HG02759 (cell line): Measurements from ENCODE around the gene ARHGEF10L.

Source experiments
- ATAC-seq: cut with Tn5 transposase; IDR thresholded peaks from one replicate; pipeline ENCODE4 v1.9.1; 2021; ENCODE audit warnings: mild to moderate bottlenecking, moderate library complexity; ENCODE audit not compliant: unreplicated experiment

Gene ARHGEF10L

GRCh38 chr1:17587693-17588047, 48.2 kb downstream of the ARHGEF10L start:
- no peak for ATAC-seq

- no peak for ATAC-seq
Observed at GRCh38 chr1:17588048-17588871, 48.8 kb downstream of the ARHGEF10L start.

- no peak for ATAC-seq
Observed at GRCh38 chr1:17591814-17592430, 52.4 kb downstream of the ARHGEF10L start.

DNA sequence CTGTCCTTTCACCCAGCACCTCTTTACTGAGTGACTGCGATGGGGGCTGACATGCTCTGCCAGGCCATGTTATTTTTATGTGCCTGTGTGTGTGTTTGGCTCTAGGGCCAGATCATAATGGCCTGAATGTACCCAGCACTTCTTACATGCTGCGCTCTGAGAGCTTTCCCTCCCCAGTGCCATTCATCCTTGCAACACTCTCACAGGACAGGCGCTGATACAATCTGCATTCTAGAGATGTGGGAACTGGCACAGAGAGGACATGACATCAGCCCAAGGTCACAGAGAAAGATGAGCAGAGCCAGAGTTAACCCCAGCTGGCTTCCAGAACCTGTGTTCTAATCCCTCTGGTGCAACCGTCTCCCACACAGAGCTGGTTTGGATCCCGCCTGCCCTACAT, 54.5 kb downstream of the ARHGEF10L start:
- no peak for ATAC-seq

DNA sequence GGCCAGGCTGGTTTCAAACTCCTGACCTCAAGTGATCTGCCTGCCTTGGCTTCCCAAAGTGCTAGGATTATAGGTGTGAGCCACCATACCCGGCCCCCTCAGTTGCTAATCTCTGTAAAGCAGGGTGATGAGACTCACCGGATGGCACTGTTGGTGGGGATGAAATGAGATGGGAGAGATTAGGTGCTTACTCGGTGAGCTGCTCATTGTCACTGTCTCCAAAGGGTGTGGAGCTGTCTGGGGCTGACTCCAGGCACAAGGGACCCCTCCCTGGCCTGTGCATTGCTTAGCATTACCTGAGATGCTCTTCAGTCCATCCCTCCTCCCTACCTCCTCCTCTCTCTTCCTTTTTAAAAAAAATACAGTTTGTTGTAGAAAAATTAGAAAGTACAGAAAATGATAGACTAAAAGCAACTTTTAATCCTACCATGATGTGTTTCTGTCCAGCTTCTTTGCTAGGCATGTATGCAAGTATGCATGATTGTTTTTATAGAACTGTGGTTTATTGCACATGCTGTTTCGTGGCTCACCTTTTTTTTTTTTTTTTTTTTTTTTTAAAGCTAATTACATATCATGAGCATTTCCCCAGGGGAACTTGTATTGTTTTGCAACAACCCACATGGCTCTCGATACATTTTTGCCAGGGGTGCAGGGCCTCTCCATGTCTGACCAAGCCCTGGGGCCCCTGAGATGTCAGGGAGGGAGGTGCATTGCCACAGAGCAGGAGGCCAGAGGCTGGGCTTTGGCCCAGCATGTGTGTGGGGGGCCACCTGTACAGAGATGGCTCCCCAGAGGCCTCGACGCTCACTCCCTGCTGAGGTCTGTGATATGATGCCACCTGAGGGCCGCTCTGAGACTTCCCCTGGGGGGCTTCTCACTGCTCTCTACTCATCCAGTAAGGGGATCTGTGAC, 55.4 kb downstream of the ARHGEF10L start:
- ATAC-seq: no peak

- no peak for ATAC-seq
Observed at GRCh38 chr1:17595602-17595925, 56.1 kb downstream of the ARHGEF10L start.

DNA sequence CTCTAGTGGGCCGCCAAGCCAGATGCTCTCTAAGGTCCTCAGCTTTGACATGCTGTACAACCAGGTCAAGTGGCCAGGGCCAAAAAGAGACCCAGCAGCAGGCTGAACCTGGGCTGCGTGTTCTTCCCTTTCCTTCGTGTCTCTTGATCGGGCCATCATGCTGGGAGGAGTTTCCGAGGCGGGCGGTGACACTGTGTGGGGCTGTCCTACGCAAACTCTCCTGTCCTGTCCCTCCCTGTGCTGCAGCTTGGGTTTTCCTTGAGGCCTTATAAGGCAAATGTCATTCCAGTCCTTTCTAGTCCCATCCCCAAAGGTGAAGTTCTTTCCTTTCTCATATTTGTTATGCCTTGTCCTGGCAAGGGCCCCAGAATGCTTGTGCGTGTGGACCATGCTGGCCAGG, 56.7 kb downstream of the ARHGEF10L start:
- ATAC-seq: no peak

GRCh38 chr1:17596651-17597509, 57.4 kb downstream of the ARHGEF10L start:
- ATAC-seq: no peak

DNA sequence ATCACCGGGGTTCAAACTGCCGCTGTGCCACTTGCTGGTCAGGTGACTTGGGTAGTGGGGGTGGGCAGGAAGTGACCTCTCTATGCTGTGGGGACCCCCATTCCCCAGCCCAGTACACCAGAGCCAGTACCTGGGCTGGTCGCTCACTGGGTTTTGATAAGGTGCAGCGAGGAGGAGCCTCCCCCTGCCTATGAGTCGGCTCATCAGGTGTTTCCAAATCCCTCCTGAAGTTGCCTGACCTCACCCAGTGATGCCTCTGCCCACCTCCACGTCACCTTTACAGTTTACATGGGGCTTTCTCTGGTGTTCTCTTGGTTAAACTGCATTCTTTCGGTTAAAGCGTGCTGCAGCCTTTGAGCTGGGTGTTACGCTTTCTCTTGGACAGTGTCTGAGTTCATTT, 58.2 kb downstream of the ARHGEF10L start:
- ATAC-seq: no peak

DNA sequence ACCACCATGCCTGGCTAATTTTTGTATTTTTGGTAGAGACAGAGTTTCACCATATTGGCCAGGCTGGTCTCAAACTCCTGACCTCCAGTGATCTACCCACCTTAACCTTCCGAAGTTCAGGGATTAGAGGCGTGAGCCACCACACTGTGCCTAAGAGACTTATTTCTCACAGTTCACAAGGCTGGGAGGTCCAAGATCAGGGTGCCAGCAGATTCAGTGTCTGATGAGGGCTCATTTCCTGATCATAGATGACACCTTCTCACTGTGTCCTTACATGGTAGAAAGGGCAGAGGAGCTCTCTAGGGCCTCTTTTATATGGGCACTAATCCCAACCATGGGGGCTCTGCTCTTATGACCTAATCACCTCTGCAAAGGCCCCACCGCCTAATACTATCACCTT, 58.8 kb downstream of the ARHGEF10L start:
- no peak for ATAC-seq

GRCh38 chr1:17599291-17599953, 59.9 kb downstream of the ARHGEF10L start:
- no peak for ATAC-seq

GRCh38 chr1:17599954-17600300, 60.4 kb downstream of the ARHGEF10L start:
- ATAC-seq: no peak

DNA sequence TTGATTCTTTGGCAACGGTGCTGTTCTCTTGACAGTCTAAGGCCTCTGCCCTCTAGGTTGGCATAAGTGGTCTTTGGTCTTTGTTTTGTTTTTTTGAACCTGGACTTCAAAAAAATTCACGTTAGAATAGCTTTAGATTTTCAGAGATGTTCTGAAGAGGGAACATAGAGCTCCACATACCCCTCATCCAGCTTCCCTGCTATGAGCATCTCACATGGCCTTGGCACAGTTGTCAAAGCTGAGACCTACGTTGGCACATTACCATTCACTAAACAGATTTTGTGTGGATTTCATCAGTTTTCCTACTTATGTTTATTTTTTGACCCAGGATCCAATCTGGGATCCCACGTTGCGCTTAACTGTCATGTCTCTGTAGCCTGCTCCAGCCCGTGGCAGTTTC, 60.8 kb downstream of the ARHGEF10L start:
- ATAC-seq: no peak

- no peak for ATAC-seq
Observed at GRCh38 chr1:17601643-17602382, 62.3 kb downstream of the ARHGEF10L start.

- no peak for ATAC-seq
Observed at GRCh38 chr1:17603091-17603841, 63.8 kb downstream of the ARHGEF10L start.

DNA sequence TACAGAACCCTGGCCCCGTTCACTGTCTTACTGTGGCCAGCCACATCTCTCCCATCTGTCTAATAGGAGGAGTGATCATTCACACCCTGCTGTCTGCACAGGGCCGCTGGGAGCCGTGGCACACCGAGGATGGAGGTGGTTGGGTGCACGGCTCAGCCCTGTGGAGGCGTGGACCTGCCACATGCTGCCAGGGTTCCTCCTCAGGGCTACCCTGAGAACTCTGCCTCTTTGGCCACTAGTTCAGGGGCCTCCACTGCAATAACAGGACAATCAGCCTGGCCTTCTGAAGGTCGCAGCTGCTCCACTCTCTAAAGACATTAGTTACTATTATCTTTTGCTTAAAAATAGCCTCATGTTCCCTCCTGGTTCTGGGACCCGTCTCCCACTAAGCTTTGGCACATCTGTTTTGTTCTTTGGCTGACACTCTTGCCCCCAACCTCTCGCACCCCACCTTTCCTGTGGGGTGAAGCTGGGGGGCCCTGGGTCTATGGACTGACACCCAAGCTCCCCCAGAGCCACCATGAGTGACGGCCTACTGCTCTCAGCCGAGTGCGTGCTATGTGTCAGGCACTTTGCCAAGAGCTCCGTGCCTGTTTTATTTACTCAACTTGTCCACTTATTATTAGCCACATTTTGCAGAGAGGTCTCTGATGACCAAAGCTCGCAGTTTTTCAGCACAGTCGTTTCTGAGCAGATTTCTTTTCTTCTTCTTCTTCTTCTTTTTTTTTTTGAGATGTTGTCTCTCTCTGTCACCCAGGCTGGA, 66.3 kb downstream of the ARHGEF10L start:
- no peak for ATAC-seq

GRCh38 chr1:17606826-17607440, 67.4 kb downstream of the ARHGEF10L start:
- no peak for ATAC-seq
